GM21717 (cell line): ENCODE results near the gene PKMYT1.
A peak's percentile ranks its signal among the peaks of the same experiment; 100 is the strongest.

Source experiments
- ATAC-seq: cut with Tn5 transposase; IDR thresholded peaks from one replicate; pipeline ENCODE4 v1.9.1; 2021; ENCODE audit warnings: mild to moderate bottlenecking, moderate library complexity; ENCODE audit not compliant: unreplicated experiment

PKMYT1 gene

DNA sequence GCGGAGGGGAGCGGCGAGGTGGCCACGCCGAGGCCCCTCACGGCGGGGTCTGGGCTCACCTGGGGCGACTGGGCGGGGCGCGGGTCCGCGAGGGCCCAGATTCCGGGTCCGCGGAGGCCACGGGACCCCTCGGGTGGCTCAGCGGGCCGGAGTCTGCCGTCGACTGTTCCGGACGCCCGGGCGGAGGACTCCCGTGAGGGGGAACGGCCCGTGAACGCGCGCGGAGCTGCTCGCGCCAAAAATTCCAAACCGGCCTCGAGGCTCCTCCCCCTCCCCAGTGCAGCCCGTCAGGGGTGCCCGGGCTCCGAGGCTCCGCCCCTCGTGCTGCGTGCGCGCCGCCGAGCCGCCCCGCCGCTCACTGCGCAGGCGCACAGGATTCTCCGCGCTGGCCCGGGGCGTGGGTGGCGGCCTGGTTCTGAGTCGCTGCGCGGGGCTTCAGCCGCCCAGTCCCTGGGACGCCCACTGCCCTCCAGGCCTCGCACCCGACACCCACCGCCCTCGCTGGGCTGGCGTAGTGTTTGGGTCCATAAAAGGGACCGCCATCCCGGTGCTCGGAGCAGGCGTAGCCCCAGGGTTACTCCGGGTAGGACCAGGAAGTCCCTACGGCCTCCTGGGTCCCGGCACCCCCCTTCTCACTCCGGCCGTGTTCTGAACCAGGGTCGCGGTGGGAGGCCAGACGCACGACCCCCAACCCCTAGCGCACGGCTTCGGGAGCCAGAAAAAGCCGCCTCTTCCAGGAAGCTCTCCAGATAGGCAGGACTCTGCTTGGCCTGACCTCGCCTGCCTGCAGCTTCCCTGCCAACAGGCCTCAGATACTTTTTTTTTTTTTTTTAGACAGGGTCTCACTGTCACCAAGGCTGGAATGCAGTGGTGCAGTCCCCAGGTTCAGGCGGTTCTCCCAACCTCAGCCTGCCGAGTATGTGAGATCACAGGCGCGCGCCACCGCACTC, at the start of gene PKMYT1:
Gene PKMYT1, minus strand, starts transcription at position 220 of the 950 bp plus-strand sequence. CDS start 789 bp downstream, outside the sequence.
- peak; percentile 45 for ATAC-seq

DNA sequence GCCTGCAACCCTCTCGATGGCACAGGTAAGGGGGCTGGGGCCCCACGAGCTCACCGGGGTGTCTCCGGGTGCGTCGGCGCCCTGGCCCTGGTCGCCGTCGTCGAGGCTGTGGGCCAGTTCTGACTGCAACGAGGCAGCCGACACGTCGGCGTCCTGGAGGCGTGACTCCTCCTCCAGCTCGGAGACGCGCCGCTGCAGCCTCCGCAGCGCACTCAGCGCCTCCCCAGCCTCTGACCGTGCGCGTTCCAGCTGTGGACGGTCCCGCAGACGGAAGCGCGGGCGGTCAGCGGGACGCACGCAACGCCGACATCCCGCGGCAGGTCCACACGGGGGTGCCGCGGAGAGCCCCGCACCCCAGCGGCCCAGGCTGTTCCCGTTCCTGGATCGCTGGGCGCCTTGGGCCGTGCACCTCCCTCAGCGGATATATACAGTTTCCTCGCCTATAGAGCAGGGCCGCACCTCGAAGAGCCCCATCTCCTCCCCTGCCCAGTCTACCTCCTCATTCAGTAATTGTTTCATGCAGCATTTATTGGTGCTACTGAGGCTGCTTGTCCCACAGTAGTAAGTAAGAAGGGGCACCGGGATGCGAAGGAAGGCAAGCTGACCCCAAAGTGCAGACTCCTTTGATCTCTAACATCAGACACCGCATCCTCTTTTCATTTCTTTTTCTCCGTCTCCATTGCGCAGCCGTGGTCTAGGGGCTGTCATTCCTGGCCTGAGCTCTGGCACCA, 49.4 kb upstream of the PKMYT1 start:
- no peak for ATAC-seq

DNA sequence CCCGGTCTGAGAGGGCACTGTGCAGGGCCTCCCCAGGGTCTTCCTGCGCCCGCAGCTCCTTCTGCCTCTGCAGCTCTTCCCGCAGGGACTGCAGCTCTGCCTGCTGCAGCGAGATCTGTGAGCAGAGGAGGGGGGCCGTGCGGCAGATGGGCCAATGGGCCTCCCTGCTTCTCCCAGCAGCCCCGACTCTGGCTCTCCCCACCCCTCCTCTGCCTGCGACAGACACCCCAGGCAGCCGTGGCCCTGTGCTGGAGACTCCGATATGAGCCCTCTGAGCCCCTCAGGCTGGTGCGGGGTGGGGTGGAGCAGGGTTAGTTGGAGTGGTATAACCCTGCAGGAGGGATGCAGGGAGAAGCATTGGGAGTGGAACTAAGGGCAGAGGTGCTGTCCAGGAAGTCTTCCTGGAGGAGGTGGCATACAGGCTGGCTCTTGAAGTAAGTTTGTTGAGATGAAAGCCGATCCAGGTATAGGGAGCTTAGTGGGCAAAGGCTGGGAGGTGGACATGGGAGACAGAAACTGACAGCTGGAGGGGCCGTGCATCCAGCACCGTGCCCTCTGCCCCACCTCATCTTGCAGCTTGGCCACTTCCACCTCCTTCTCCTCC, 48.6 kb upstream of the PKMYT1 start:
- ATAC-seq: no peak

DNA sequence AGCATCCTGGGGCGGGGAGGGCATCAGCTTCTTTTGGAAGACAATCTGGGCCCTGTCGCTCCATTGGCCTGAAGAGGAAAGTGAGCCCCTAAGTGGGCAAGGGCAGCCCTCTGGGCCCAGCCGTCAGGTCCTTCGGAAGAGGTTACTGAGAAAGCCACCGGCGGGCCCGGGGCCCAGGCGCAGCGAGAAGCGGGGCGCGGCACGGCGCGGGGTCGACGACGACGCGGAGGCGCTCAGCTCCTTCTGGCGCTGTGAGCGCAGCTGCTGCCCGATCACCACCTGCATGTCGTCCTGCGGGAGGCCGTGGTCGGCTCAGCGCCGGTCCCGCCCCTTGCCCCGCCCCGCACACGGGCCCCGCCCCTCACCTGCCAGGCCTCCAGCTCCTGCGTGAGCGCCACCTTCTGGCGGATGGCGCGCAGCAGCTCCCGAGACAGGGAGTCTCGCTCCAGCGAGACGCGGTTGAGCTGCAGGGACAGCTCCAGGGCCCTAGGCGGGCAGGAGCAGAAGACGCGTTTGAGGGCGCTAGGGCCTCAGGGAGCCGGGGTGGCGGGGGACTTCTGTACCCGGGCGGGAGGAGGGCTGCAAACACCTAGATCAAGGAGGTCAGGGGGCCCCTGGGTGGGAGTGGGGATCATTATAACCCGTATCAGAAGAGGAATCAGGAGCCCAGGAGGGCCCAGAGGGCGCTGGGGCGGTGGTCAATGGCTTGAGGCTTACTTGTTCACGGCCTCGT, 47.9 kb upstream of the PKMYT1 start:
- no peak for ATAC-seq

DNA sequence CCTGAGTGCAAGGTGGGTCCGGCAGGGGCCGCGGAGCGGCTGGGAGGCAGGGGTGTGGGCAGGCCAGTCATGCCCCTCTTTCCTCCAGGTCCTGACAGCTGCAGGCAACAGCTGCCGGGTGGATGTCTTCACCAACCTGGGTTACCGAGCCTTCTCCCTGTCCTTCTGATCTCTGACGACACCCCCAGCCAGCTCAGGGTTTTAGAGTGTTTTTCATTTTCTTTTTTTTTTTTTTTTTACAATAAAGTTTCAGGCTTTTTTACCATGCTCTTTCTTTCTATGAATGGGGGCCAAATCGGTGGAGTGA, 47.2 kb upstream of the PKMYT1 start:
- no peak for ATAC-seq

DNA sequence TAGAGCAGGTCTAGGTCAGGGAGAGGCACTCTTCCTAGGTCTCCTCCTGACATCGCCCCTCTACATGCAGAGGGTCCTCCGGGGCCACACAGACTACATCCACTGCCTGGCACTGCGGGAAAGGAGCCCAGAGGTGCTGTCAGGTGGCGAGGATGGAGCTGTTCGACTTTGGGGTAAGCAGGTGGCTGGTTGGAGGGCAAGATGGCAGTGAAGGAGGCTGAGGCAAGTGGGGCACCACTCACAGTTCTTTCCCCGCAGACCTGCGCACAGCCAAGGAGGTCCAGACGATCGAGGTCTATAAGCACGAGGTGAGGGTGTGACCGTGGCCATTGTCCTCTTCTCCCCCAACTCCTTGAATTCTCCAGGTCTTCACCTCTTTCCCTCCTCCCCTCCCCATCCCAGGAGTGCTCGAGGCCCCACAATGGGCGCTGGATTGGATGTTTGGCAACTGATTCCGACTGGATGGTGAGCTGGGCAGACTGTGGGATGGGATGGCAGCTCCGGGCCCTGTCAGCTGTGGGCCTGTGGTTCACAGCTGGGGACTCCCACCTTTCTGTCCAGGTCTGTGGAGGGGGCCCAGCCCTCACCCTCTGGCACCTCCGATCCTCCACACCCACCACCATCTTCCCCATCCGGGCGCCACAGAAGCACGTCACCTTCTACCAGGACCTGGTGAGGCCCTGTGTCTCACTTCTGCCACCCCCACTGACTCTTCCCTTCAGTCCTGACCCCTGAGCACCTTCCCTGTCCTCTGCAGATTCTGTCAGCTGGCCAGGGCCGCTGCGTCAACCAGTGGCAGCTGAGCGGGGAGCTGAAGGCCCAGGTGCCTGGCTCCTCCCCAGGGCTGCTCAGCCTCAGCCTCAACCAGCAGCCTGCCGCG, 46.6 kb upstream of the PKMYT1 start:
- no peak for ATAC-seq

DNA sequence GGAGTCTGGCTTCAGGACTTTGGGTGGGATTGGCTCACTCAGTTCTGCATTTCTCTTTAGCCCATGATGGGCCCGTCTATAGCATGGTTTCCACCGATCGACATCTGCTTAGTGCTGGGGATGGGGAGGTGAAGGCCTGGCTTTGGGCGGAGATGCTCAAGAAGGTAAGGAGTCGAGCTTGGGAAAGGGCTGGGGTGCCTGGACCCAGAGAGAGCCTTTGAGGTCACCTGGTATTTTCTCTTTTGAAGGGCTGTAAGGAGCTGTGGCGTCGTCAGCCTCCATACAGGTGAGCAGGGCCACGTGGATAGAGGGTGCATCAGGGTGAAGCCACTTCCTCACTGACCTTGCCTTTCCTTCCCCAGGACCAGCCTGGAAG, 45.7 kb upstream of the PKMYT1 start:
- ATAC-seq: no peak

DNA sequence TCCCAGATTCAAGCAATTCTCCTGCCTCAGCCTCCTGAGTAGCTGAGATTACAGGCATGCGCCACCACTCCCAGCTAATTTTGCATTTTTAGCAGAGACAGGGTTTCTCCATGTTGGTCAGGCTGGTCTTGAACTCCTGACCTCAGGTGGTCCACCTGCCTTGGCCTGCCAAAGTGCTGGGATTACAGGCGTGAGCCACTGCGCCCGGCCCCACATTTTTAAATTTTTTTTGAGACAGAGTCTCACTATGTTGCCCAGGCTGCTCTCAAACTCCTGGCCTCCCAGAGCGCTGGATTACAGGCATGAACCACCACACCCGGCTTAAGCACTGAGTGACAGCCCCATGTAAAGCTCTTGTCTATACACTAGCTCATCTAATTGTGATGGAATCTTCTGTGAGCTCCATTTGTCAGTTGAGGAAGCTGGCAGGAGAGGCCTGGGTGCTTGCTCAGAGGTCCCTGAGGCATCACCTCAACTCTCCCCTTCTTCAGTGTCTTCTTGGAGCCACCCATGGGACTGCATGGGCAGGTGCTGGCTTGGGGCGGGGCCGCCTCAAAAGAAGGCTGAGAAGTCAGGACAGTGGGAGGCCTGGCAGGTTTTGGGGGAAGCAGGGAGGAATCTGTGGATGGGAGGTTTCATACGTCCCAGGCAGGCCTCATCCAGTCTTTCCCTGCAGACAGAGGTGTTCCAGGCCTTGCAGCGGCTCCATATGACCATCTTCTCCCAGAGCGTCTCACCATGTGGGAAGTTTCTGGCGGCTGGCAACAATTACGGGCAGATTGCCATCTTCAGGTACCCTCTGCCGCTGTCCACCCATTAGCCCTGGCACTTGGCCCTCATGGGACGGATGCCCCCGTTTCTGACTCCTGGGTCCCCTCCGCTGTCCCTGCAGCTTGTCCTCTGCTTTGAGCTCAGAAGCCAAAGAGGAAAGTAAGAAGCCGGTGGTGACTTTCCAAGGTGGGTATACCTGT, 45.1 kb upstream of the PKMYT1 start:
- ATAC-seq: no peak

DNA sequence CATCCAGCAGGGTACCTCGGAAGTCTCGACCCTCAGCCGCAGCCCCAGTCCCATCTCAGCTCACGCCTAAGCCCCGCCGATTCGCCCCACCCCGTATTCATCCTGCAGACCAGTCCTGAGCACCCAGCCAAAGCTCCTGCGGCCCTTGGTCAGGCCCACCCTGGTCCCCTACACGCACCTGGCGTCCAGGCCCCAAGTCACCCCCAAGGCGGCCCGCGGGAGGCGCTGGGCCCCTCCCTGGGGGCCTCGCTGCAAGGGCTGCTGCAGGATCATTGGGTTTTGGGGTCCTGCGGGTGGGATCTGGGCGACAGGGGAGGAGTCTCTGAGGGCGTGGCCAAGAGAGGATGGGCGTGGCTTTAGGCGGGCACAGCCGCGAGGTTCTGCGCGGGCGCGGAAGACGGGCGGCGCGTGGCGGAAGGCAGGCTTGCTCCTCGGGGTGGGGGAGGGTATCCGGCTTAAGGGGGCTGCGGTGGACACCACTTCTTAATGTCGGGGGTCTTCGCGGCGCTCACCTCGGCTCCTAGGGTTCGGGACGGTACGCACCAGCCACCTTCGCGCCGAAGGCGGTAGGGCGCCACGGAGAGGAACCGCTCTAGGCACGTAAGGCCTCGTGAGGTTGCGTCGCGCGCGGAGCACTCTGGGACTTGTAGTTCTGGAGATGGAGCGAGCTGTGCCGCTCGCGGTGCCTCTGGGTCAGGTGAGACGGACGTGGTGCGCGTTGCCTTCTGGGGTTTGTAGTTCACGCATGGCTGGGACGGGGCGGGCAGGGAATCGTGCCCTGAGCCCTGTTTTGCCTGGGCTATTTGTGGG, 43.6 kb upstream of the PKMYT1 start, which contains the start of the genes HCFC1R1 and THOC6:
Gene HCFC1R1, minus strand, starts transcription at position 274 of the 810 bp plus-strand sequence. Its CDS starts 1 bp downstream, at position 273.
Gene THOC6, plus strand, starts transcription at position 367 of the 810 bp plus-strand sequence. Its CDS starts 292 bp downstream, at position 659.
- peak; percentile 70 for ATAC-seq

DNA sequence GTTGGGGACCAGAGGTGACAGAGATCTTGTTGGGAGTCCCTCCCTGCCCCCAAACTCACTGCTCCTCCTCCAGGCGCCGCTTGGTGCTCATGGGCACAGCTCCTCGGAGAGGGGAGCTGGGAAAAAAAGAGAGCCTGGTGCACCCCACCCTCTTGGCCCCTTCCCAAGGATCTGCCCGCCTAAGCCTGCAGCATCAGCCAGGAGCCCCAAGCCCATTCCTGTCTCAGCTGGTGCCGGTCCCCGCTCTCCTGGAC, 43.1 kb upstream of the PKMYT1 start:
- peak; percentile 3 for ATAC-seq

DNA sequence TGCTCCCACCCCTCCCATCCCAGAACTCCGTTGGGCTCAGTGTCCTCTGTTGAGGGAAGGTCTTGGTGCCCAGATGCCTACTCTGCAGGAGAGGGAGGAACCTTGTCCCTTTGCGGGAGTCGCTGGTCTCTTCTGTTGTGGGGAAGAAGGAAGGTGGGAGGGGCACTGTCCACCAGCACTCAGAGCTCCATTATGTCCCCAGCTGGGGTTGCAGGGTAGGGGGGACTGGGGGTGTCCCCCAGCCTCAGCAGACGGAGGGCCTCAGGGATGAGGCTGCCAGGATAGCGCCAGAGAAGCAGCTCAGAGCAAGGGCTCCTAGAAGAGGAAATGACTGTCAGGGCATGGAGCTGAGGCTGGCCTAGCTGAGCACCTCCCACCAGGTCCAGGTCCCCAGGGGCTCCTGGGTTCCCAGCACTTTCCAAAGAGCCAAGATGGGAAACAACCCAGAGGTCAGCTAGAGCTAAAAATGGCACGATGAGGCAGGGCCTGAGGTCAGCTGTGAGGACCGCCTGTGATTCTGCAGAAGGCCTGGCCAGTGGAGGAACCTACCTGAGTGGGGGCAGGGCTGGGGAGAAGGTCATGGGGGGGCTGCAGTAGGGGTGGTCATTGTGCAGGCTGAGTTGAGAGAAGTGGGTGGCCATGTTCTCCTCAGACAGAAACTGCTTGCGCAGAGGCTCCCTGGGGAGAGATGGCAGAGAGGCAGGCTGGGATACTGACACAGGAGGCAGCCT, 42.6 kb upstream of the PKMYT1 start:
- ATAC-seq: no peak

DNA sequence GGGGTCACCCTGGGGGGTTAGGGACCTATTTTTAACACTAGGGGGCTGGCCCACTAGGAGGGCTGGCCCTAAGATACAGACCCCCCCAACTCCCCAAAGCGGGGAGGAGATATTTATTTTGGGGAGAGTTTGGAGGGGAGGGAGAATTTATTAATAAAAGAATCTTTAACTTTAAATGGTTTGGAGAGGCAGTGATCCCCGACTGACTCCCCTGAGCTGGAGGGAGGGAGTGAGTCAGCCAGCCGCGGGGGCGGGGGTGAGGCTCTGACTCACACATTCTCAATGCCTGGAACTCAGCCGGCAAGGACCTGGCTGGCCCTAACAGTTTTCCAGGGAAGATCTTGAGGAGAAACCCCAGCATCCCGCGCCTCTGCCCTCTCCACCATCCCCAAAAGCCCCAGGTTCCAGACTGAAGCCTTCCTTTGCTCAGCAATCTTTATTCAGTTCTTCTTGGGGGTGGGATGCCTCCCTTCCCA, 42.0 kb upstream of the PKMYT1 start:
- no peak for ATAC-seq

DNA sequence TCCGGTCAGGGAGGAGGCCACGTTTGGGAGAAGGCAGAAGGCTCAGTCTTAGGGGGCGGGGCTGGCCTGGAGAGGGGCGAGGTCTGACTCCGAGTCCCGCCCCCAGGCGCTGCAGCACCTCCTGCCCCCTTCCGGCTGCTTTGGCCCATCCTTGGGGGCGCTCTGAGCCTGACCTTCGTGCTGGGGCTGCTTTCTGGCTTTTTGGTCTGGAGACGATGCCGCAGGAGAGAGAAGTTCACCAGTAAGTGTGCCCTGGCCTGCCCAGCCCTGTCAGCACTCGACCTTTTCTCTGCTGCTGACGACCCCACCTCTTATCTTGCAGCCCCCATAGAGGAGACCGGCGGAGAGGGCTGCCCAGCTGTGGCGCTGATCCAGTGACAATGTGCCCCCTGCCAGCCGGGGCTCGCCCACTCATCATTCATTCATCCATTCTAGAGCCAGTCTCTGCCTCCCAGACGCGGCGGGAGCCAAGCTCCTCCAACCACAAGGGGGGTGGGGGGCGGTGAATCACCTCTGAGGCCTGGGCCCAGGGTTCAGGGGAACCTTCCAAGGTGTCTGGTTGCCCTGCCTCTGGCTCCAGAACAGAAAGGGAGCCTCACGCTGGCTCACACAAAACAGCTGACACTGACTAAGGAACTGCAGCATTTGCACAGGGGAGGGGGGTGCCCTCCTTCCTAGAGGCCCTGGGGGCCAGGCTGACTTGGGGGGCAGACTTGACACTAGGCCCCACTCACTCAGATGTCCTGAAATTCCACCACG, 41.4 kb upstream of the PKMYT1 start:
- no peak for ATAC-seq

DNA sequence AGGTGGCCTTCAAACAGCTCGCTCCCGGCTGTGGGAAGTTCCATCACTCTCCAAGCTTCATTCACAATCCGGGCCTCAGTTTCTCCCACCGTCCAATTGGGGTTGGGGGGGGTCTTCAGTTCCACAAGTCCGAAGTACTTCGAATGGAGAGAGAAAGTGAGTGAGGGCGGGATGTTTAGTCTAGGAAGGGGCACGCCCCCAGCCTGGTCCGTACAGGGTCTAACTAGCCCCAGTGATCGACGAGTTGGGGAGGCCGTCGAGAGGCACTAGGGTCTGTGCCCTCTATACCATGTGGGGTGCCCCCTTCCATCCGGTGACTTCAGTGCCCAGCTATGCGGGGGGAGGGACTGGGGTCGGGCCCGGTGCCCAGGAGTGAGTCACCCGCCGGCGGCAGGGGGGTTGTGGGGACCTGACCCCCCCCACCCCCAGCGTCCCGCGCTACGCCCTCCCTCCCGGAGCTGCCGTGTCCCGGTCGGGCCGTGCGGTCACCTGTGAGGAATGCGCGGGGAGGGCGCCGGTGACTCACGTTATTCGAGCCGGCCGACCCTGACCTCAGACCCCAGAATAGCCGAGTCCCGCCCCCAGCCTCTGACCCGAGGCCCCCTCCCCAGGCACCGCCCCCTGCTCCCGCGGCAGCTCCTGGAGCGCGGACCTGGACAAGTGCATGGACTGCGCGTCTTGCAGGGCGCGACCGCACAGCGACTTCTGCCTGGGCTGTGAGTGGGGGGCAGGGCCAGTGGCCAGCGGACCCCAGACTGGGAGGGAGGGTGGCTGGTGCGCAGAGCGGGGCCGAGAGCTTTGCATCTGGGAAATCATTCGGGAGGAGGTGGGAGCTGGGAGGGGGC, 40.6 kb upstream of the PKMYT1 start:
- no peak for ATAC-seq

DNA sequence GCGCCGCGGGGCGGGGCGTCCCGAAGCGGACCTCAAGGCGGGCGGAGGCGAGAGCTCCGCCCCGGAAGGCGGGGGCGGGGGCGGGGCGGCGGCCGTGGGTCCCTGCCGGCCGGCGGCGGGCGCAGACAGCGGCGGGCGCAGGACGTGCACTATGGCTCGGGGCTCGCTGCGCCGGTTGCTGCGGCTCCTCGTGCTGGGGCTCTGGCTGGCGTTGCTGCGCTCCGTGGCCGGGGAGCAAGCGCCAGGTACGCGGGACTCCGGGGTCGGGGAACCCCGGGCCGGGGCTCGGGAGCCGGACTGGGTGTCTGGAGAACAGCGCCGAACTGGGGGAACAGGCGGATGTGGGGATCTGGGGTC, 40.0 kb upstream of the PKMYT1 start, which contains the start of gene TNFRSF12A:
Gene TNFRSF12A, plus strand, starts transcription at position 122 of the 357 bp plus-strand sequence. Its CDS starts 30 bp downstream, at position 152.
- ATAC-seq: no peak
